Left lobe of liver (tissue), 2 donors: Measurements from ENCODE around the gene GPX7. TPM values are rescaled to one million over a fixed set of nuclear protein-coding genes. Genes with fewer than 3 reads are reported as not detected.

Source experiments
- ATAC-seq: fragments of 200-7000 bp; cut with Tn5 transposase; one replicate; pipeline ENCODE4 v1.9.1; 2020; ENCODE audit warnings: mild to moderate bottlenecking, moderate library complexity
- DNase-seq: peaks from one replicate; pipeline ENCODE4 v3.0.0-alpha.2; 2020; ENCODE audit warnings: low spot score
- total RNA-seq: library from RNA; stranded (reverse); gene quantifications from one replicate; pipeline ENCODE4 v1.2.1, GENCODE V29; 2021
- donor health status: DM: no; HTN: no; CAD: no; lungs with moderate emphysema.
- donor health status: DM: no; HTN: yes; CAD: no.

The GPX7 gene
- total RNA-seq, 1 donor from 2014 or later = 2.1 TPM

GRCh38 chr1:52585474-52585873 is 16.7 kb upstream of the GPX7 start:
- peak; percentile 57 for DNase-seq
- peak; percentile 71 for ATAC-seq

- DNase-seq = no peak
These were observed 14.1 kb upstream of the GPX7 start for GRCh38 chr1:52588027-52588426.

GRCh38 chr1:52588535-52588934 is 13.6 kb upstream of the GPX7 start:
- no peak for ATAC-seq

More at GRCh38 chr1:52588027-52588426, 14.1 kb upstream of the GPX7 start:
- ATAC-seq = no peak

GRCh38 chr1:52590266-52590665 is 11.9 kb upstream of the GPX7 start:
- ATAC-seq (no peak), DNase-seq (no peak)

More at GRCh38 chr1:52588535-52588934, 13.6 kb upstream of the GPX7 start:
- DNase-seq = no peak

GRCh38 chr1:52592637-52593323 is 9.4 kb upstream of the GPX7 start:
- no peak for DNase-seq
- no peak for ATAC-seq

GRCh38 chr1:52593495-52593894 is 8.7 kb upstream of the GPX7 start:
- DNase-seq (no peak), ATAC-seq (no peak)

- no peak for DNase-seq
- no peak for ATAC-seq
These were observed 7.1 kb upstream of the GPX7 start for GRCh38 chr1:52595061-52595460.

- DNase-seq (no peak), ATAC-seq (no peak)
These were observed 4.3 kb upstream of the GPX7 start for GRCh38 chr1:52597912-52598311.

- no peak for ATAC-seq
- DNase-seq = no peak
These were observed 3.4 kb upstream of the GPX7 start for GRCh38 chr1:52598729-52599128.

- DNase-seq (no peak), ATAC-seq (no peak)
These were observed 2.9 kb upstream of the GPX7 start for GRCh38 chr1:52599236-52599635.

- DNase-seq (no peak), ATAC-seq (peak; percentile 32)
These were observed 1.5 kb upstream of the GPX7 start for GRCh38 chr1:52600533-52601179.

- DNase-seq (no peak), ATAC-seq (no peak)
These were observed 652 bp upstream of the GPX7 start for GRCh38 chr1:52601519-52601918.

GRCh38 chr1:52602856-52603600 is 857 bp downstream of the GPX7 start:
- DNase-seq (no peak), ATAC-seq (peak; percentile 31)

GRCh38 chr1:52603630-52604029 is 1.5 kb downstream of the GPX7 start:
- DNase-seq (no peak), ATAC-seq (no peak)

- no peak for DNase-seq
- ATAC-seq = peak; percentile 24
These were observed 2.0 kb downstream of the GPX7 start for GRCh38 chr1:52604063-52604770.

- no peak for DNase-seq
- ATAC-seq = peak; percentile 42
These were observed 11.6 kb downstream of the GPX7 start for GRCh38 chr1:52613636-52614373.

- DNase-seq (no peak), ATAC-seq (no peak)
These were observed 12.5 kb downstream of the GPX7 start for GRCh38 chr1:52614671-52615070.

- ATAC-seq = no peak
- no peak for DNase-seq
These were observed 13.4 kb downstream of the GPX7 start for GRCh38 chr1:52615489-52616042.

GRCh38 chr1:52621950-52622349 is 19.8 kb downstream of the GPX7 start:
- no peak for DNase-seq
- ATAC-seq = no peak

GRCh38 chr1:52623812-52624211 is 21.6 kb downstream of the GPX7 start:
- DNase-seq (no peak), ATAC-seq (no peak)
